Posterior cingulate gyrus (tissue), 11 donors: ENCODE data around the gene OR14A16.

Experiments
- DNase-seq, 10 donors: peaks; one replicate each; pipeline versions ENCODE4 v3.0.0 to v3.0.0-alpha.2; 2020 to 2021; ENCODE audit warnings: mixed read lengths in 3 of 10
- intact Hi-C: fragments of 100-400 bp; cut with DNase I; formaldehyde crosslinking; loops from one replicate; pipeline ENCODE4 v1.15.1; 2023

OR14A16 gene

GRCh38 chr1:247797518-247797917 is 26.4 kb downstream of the OR14A16 start:
- intact Hi-C loops: no loop called here
- no peak for DNase-seq

- DNase-seq: no peak
- intact Hi-C loops: no loop called here
Observed at GRCh38 chr1:247769603-247770002, 54.3 kb downstream of the OR14A16 start.
